MM.1S (cell line): ENCODE data around the gene ST8SIA5.

Experiments used
- DNase-seq: peaks from one replicate; pipeline ENCODE4 v3.0.0-alpha.2; 2015
- H2AFZ ChIP-seq: fragments of 300-600 bp; sonication (generic); 2 replicates; pipeline ENCODE4 v1.6.0; 2016; ENCODE audit warnings: antibody characterized with exemption, low read length
- H3F3A ChIP-seq: fragments of 300-600 bp; sonication (generic); 2 replicates; pipeline ENCODE4 v1.6.1; 2016; ENCODE audit warnings: mild to moderate bottlenecking, antibody characterized with exemption, low read length, moderate library complexity, mixed read lengths; ENCODE audit not compliant: insufficient read depth
- H3K27ac ChIP-seq: fragments of 300-600 bp; sonication (generic); 2 replicates; pipeline ENCODE4 v1.5.1; 2016; ENCODE audit warnings: mild to moderate bottlenecking, low read length
- H3K27me3 ChIP-seq: fragments of 300-600 bp; sonication (generic); replicated peaks from 2 replicates; pipeline ENCODE4 v1.6.0; 2016; ENCODE audit warnings: low read length; ENCODE audit not compliant: insufficient read depth
- H3K36me3 ChIP-seq: fragments of 300-600 bp; sonication (generic); replicated peaks from 2 replicates; pipeline ENCODE4 v1.6.1; 2016; ENCODE audit warnings: mild to moderate bottlenecking, low read length, mixed read lengths; ENCODE audit not compliant: insufficient read depth
- H3K4me1 ChIP-seq: fragments of 300-600 bp; sonication (generic); 2 replicates; pipeline ENCODE4 v1.6.1; 2016; ENCODE audit warnings: low read length, mixed read lengths
- H3K4me2 ChIP-seq: fragments of 300-600 bp; sonication (generic); 2 replicates; pipeline ENCODE4 v1.6.0; 2016; ENCODE audit warnings: low read depth, low read length
- H3K4me3 ChIP-seq: fragments of 300-600 bp; sonication (generic); 2 replicates; pipeline ENCODE4 v1.5.1; 2016; ENCODE audit warnings: low read length, mixed read lengths
- H3K79me2 ChIP-seq: fragments of 300-600 bp; sonication (generic); 2 replicates; pipeline ENCODE4 v1.6.1; 2016; ENCODE audit warnings: mixed run types, low read length, mixed read lengths
- H3K9ac ChIP-seq: fragments of 300-600 bp; sonication (generic); 2 replicates; pipeline ENCODE4 v1.6.1; 2016; ENCODE audit warnings: low read length, mixed read lengths
- H3K9me2 ChIP-seq: fragments of 300-600 bp; sonication (generic); replicated peaks from 2 replicates; pipeline ENCODE4 v1.6.1; 2016; ENCODE audit warnings: mild to moderate bottlenecking, low read length, mixed read lengths; ENCODE audit not compliant: insufficient read depth
- H3K9me3 ChIP-seq: fragments of 300-600 bp; sonication (generic); replicated peaks from 2 replicates; pipeline ENCODE4 v1.6.1; 2016; ENCODE audit warnings: mild to moderate bottlenecking, low read length, mixed read lengths; ENCODE audit not compliant: insufficient read depth
- H4K20me1 ChIP-seq: fragments of 300-600 bp; sonication (generic); 2 replicates; pipeline ENCODE4 v1.6.1; 2016; ENCODE audit warnings: mild to moderate bottlenecking, low read length, moderate library complexity, mixed read lengths; ENCODE audit not compliant: insufficient read depth
- EZH2 ChIP-seq: fragments of 300-600 bp; sonication (generic); optimal IDR thresholded peaks from 2 replicates; pipeline ENCODE3; 2017; ENCODE audit warnings: low read depth, mild to moderate bottlenecking, antibody characterized with exemption, low read length, mixed read lengths
- EZH2phosphoT487 ChIP-seq: fragments of 300-600 bp; sonication (generic); IDR thresholded peaks from 2 replicates; pipeline ENCODE4 v1.6.1; 2018; ENCODE audit warnings: antibody characterized with exemption, low read length
- TF ChIP-seq, protein P1 (sequence below): fragments of 300-600 bp; sonication (generic); IDR thresholded peaks from 2 replicates; pipeline ENCODE4 v1.5.1; 2016; ENCODE audit warnings: antibody characterized with exemption, low read length, mixed read lengths

The ST8SIA5 gene

DNA sequence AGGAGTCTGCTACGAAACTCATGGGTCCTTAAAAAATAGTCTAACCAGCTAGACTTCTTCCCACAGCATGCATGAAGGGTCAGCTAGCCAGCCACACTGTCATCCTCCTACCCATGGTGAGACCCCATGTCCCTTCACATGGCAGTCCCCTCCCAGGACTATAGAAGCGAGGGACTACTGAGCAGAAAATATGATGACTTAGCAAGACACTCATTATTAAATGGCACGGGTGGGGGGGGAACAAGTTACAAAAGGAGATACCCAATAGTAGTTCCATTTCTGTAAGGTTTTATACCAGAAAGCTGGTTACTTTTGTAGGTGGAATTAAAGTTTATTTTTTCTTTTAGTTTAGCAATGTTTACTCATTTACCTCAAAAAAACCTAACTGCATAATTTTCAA, 31.5 kb downstream of the ST8SIA5 start:
- H2AFZ ChIP-seq: no peak overlapping the region
- DNase-seq: no peak
- TF ChIP-seq EZH2: no peak
- H3K9me3 ChIP-seq: no peaks in the 10 kb centered on the region
- no peak overlapping the region for H3K27ac ChIP-seq
- H3K4me1 ChIP-seq: no peaks in the 10 kb centered on the region
- H3K4me2 ChIP-seq: no peak overlapping the region
- H3K36me3 ChIP-seq: no peaks in the 10 kb centered on the region
- H3K27me3 ChIP-seq: no peaks in the 10 kb centered on the region
- H4K20me1 ChIP-seq: no peaks in the 10 kb centered on the region
- no peaks in the 10 kb centered on the region for H3F3A ChIP-seq
- H3K4me3 ChIP-seq: no peak overlapping the region
- H3K9me2 ChIP-seq: no peaks in the 10 kb centered on the region
- H3K9ac ChIP-seq: no peak overlapping the region
- no peaks in the 10 kb centered on the region for H3K79me2 ChIP-seq

DNA sequence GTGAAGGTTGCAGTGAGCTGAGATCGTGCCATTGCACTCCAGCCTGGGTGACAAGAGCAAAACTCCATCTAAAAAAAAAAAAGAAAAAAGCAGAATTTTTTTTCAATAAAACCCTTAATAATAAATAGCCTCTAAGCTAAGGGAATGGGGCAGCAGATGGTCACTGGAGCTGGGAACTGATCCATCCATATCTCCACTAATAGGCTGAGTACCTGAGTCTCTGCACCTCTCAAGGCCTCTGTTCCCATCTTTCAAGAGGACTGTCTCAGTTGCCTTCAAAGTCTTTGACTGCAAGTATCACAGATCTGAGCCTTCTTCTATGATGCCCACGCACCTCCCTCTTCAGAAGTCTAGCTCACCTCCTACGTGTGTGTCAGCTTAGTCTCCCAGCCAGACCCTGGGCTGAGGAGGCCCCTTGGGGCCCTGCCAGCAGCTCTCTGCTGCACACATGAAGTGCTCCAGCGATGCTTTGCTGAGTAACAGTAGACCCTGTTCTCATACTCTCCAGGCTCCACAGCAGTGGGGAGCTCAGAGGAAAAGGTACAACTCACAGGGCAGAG, 32.9 kb downstream of the ST8SIA5 start:
- Histone ChIP-seq H3K36me3 (no peaks in the 10 kb centered on the region), H2AFZ (no peak overlapping the region), H3K9ac (no peak overlapping the region), H3K79me2 (no peaks in the 10 kb centered on the region), H3F3A (no peaks in the 10 kb centered on the region), H3K4me2 (no peak overlapping the region), H4K20me1 (no peaks in the 10 kb centered on the region), H3K27ac (no peak overlapping the region), H3K4me1 (no peaks in the 10 kb centered on the region), H3K4me3 (no peak overlapping the region), H3K9me3 (no peaks in the 10 kb centered on the region), H3K27me3 (no peaks in the 10 kb centered on the region), H3K9me2 (no peaks in the 10 kb centered on the region)
- no peak for DNase-seq
- TF ChIP-seq, protein P1, sequence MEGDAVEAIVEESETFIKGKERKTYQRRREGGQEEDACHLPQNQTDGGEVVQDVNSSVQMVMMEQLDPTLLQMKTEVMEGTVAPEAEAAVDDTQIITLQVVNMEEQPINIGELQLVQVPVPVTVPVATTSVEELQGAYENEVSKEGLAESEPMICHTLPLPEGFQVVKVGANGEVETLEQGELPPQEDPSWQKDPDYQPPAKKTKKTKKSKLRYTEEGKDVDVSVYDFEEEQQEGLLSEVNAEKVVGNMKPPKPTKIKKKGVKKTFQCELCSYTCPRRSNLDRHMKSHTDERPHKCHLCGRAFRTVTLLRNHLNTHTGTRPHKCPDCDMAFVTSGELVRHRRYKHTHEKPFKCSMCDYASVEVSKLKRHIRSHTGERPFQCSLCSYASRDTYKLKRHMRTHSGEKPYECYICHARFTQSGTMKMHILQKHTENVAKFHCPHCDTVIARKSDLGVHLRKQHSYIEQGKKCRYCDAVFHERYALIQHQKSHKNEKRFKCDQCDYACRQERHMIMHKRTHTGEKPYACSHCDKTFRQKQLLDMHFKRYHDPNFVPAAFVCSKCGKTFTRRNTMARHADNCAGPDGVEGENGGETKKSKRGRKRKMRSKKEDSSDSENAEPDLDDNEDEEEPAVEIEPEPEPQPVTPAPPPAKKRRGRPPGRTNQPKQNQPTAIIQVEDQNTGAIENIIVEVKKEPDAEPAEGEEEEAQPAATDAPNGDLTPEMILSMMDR: no peak
- TF ChIP-seq EZH2phosphoT487: no peak
- TF ChIP-seq EZH2: no peak

DNA sequence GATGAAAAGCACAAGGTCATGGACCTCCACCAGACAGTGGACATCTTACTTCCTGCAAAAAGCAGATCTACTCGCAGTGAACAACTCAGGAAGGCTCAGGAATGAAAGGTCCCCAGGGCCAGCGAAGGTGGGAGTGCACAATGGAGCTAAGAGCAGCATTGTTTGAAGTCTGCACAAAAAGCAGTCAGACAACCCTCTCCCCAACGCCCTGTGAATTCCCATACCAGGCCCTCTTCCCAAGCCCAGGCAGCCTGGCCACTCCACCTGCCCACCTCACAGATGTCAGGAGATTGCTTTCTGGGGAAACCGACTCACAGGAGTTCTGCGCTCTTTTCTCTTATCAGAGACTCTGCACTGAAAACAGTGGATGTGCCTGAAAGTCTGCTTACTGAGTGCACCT, 34.8 kb downstream of the ST8SIA5 start:
- Histone ChIP-seq H4K20me1 (no peaks in the 10 kb centered on the region), H3K4me2 (no peak overlapping the region), H3K36me3 (no peaks in the 10 kb centered on the region), H3K9ac (no peak overlapping the region), H2AFZ (no peak overlapping the region), H3K79me2 (no peaks in the 10 kb centered on the region), H3K27me3 (no peaks in the 10 kb centered on the region), H3K9me3 (no peaks in the 10 kb centered on the region), H3K9me2 (no peaks in the 10 kb centered on the region), H3K4me1 (no peaks in the 10 kb centered on the region), H3K4me3 (no peak overlapping the region), H3K27ac (no peak overlapping the region), H3F3A (no peaks in the 10 kb centered on the region)
- no peak for DNase-seq
- TF ChIP-seq, protein P1: no peak
- no peak for TF ChIP-seq EZH2
- no peak for TF ChIP-seq EZH2phosphoT487

DNA sequence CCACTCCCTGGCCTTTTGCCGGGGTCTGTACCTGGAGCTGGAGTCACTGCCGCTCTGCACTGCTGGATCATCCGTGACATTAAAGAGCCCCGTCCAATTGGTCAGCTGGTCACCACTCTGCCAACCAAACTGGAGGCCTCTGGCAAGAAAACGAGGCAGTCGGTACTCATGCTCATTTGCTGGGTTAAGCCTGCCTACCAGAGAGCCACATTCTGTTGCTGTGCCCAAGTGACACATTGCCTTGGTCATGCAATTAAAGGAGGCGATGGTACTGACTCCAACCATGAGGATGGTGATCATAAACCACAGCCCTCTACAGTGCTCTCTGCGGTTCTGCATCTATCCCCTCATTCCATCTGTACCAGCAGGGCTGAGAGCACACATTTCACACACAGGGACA, 35.5 kb downstream of the ST8SIA5 start:
- no peaks in the 10 kb centered on the region for H3K9me2 ChIP-seq
- H3K9ac ChIP-seq: no peak overlapping the region
- H3K4me2 ChIP-seq: no peak overlapping the region
- no peaks in the 10 kb centered on the region for H3K36me3 ChIP-seq
- H3K4me1 ChIP-seq: no peaks in the 10 kb centered on the region
- H3F3A ChIP-seq: no peaks in the 10 kb centered on the region
- no peak for TF ChIP-seq EZH2phosphoT487
- TF ChIP-seq, protein P1: no peak
- TF ChIP-seq EZH2: no peak
- no peak for DNase-seq
- H2AFZ ChIP-seq: no peak overlapping the region
- H4K20me1 ChIP-seq: no peaks in the 10 kb centered on the region
- no peaks in the 10 kb centered on the region for H3K79me2 ChIP-seq
- no peak overlapping the region for H3K4me3 ChIP-seq
- H3K27me3 ChIP-seq: no peaks in the 10 kb centered on the region
- no peak overlapping the region for H3K27ac ChIP-seq
- no peaks in the 10 kb centered on the region for H3K9me3 ChIP-seq
